Neural progenitor cell (in vitro differentiated cells): Measurements from ENCODE around the gene MED12L. TPM values are rescaled to one million over a fixed set of nuclear protein-coding genes. Genes with fewer than 3 reads are reported as not detected.

Experiments used
- DNase-seq: peaks from one replicate; pipeline ENCODE4 v3.0.0-alpha.2; 2016; ENCODE audit warnings: low spot score
- H2AFZ ChIP-seq: fragments of 200-600 bp; sonication (generic); replicated peaks from 2 replicates; pipeline ENCODE4 v1.6.1; 2016; ENCODE audit warnings: antibody characterized with exemption
- H3F3A ChIP-seq: fragments of 200-600 bp; sonication (generic); 2 replicates; pipeline ENCODE4 v1.6.1; 2016; ENCODE audit warnings: antibody characterized with exemption, low read depth
- H3K27ac ChIP-seq: fragments of 200-600 bp; sonication (generic); 2 replicates; pipeline ENCODE4 v1.5.1; 2016; ENCODE audit warnings: mild to moderate bottlenecking
- H3K27me3 ChIP-seq: fragments of 200-600 bp; sonication (generic); 2 replicates; pipeline ENCODE4 v1.6.1; 2016; ENCODE audit warnings: mild to moderate bottlenecking, moderate library complexity
- H3K36me3 ChIP-seq: fragments of 200-600 bp; sonication (generic); 2 replicates; pipeline ENCODE4 v1.5.1; 2016
- H3K4me1 ChIP-seq: fragments of 200-600 bp; sonication (generic); 2 replicates; pipeline ENCODE4 v1.6.1; 2016; ENCODE audit warnings: mixed run types
- H3K4me2 ChIP-seq: fragments of 200-600 bp; sonication (generic); 2 replicates; pipeline ENCODE4 v1.6.1; 2016
- H3K4me3 ChIP-seq: fragments of 200-600 bp; sonication (generic); 2 replicates; pipeline ENCODE4 v1.5.1; 2016
- H3K79me2 ChIP-seq: fragments of 200-600 bp; sonication (generic); 2 replicates; pipeline ENCODE4 v1.6.1; 2016; ENCODE audit warnings: low read depth
- H3K9ac ChIP-seq: fragments of 200-600 bp; sonication (generic); 2 replicates; pipeline ENCODE4 v1.6.1; 2016
- H3K9me3 ChIP-seq: fragments of 200-600 bp; sonication (generic); 2 replicates; pipeline ENCODE4 v1.5.1; 2016; ENCODE audit warnings: low read depth
- H4K20me1 ChIP-seq: fragments of 200-600 bp; sonication (generic); 2 replicates; pipeline ENCODE4 v1.6.1; 2016; ENCODE audit warnings: low read depth
- H3K27ac Mint-ChIP-seq: 3 replicates; pipeline ENCODE4 v1.8.0; 2021; ENCODE audit warnings: mixed read lengths
- H3K27me3 Mint-ChIP-seq: 2 replicates; pipeline ENCODE4 v1.8.0; 2022; ENCODE audit warnings: low read depth, mild to moderate bottlenecking, inconsistent platforms, moderate library complexity, mixed read lengths; ENCODE audit not compliant: insufficient read depth
- H3K36me3 Mint-ChIP-seq: 3 replicates; pipeline ENCODE4 v1.8.0; 2021; ENCODE audit warnings: mixed read lengths
- H3K4me1 Mint-ChIP-seq: 3 replicates; pipeline ENCODE4 v1.8.0; 2021; ENCODE audit warnings: mixed read lengths
- H3K4me3 Mint-ChIP-seq: 3 replicates; pipeline ENCODE4 v1.8.0; 2021; ENCODE audit warnings: mild to moderate bottlenecking, moderate library complexity, mixed read lengths
- H3K9me3 Mint-ChIP-seq: 3 replicates; pipeline ENCODE4 v1.8.0; 2020; ENCODE audit warnings: mixed read lengths
- CTCF ChIP-seq: fragments of 200-600 bp; sonication (generic); IDR thresholded peaks from 2 replicates; pipeline ENCODE4 v1.5.1; 2017; ENCODE audit warnings: antibody characterized with exemption, mild to moderate bottlenecking
- EZH2 ChIP-seq: fragments of 200-600 bp; sonication (generic); IDR thresholded peaks from 2 replicates; pipeline ENCODE4 v1.6.1; 2017; ENCODE audit warnings: antibody characterized with exemption, mild to moderate bottlenecking, moderate library complexity
- EZH2phosphoT487 ChIP-seq: fragments of 200-600 bp; sonication (generic); IDR thresholded peaks from 2 replicates; pipeline ENCODE4 v1.6.1; 2017; ENCODE audit warnings: antibody characterized with exemption
- total RNA-seq: library from RNA; depleted of rRNA; stranded (reverse); fragments of >200 nt; gene quantifications from 2 replicates; pipeline ENCODE4 v1.2.3, GENCODE V29; 2015; ENCODE audit warnings: low replicate concordance

The MED12L gene
- total RNA-seq, 1 donor from 2014 or later, result 16.5 TPM

- no peaks in the 10 kb centered on the region for H3K36me3 ChIP-seq
- Mint-ChIP-seq H3K27ac (no peak overlapping the region), H3K4me3 (no peak overlapping the region), H3K9me3 (no peaks in the 10 kb centered on the region), H3K36me3 (no peaks in the 10 kb centered on the region), H3K4me1 (no peaks in the 10 kb centered on the region), H3K27me3 (no peaks in the 10 kb centered on the region)
- H3K27ac ChIP-seq, result no peak overlapping the region
- H3K9ac ChIP-seq, result no peak overlapping the region
- H3K79me2 ChIP-seq, result no peaks in the 10 kb centered on the region
- H3K4me3 ChIP-seq, result no peak overlapping the region
- DNase-seq, result no peak
- H3K27me3 ChIP-seq, result no peaks in the 10 kb centered on the region
- H3K9me3 ChIP-seq, result no peaks in the 10 kb centered on the region
- H2AFZ ChIP-seq, result no peak overlapping the region
- H3K4me2 ChIP-seq, result no peak overlapping the region
- no peaks in the 10 kb centered on the region for H3F3A ChIP-seq
- H3K4me1 ChIP-seq, result no peaks in the 10 kb centered on the region
- no peaks in the 10 kb centered on the region for H4K20me1 ChIP-seq
- no peak for TF ChIP-seq EZH2phosphoT487
- no peak for TF ChIP-seq EZH2
These were observed 360.0 kb downstream of the MED12L start for GRCh38 chr3:151445273-151446001.

- Histone ChIP-seq H3K27ac (no peak overlapping the region), H3K4me2 (no peak overlapping the region), H2AFZ (no peak overlapping the region), H3K79me2 (no peaks in the 10 kb centered on the region), H3F3A (no peaks in the 10 kb centered on the region), H3K27me3 (no peaks in the 10 kb centered on the region), H3K4me3 (no peak overlapping the region), H3K4me1 (no peaks in the 10 kb centered on the region), H3K9ac (no peak overlapping the region), H3K9me3 (no peaks in the 10 kb centered on the region), H4K20me1 (no peaks in the 10 kb centered on the region), H3K36me3 (no peaks in the 10 kb centered on the region)
- Mint-ChIP-seq H3K9me3 (no peaks in the 10 kb centered on the region), H3K4me3 (no peak overlapping the region), H3K27ac (no peak overlapping the region), H3K36me3 (no peaks in the 10 kb centered on the region), H3K27me3 (no peaks in the 10 kb centered on the region), H3K4me1 (no peaks in the 10 kb centered on the region)
- TF ChIP-seq EZH2 (no peak), EZH2phosphoT487 (no peak)
- DNase-seq, result no peak
These were observed 360.5 kb downstream of the MED12L start for GRCh38 chr3:151446002-151446340.

GRCh38 chr3:151452368-151452767, 366.9 kb downstream of the MED12L start:
- H3K9me3 ChIP-seq, result no peaks in the 10 kb centered on the region
- no peaks in the 10 kb centered on the region for H3K27me3 ChIP-seq
- H3K27ac ChIP-seq, result no peak overlapping the region
- H3K4me3 Mint-ChIP-seq, result no peak overlapping the region
- H3K4me1 Mint-ChIP-seq, result no peaks in the 10 kb centered on the region
- H3K4me1 ChIP-seq, result no peaks in the 10 kb centered on the region
- H3K4me3 ChIP-seq, result no peak overlapping the region
- no peak overlapping the region for H3K4me2 ChIP-seq
- H2AFZ ChIP-seq, result no peak overlapping the region
- H4K20me1 ChIP-seq, result no peaks in the 10 kb centered on the region
- no peak overlapping the region for H3K27ac Mint-ChIP-seq
- H3K36me3 Mint-ChIP-seq, result no peaks in the 10 kb centered on the region
- no peak overlapping the region for H3K9ac ChIP-seq
- no peaks in the 10 kb centered on the region for H3K27me3 Mint-ChIP-seq
- no peak for DNase-seq
- no peaks in the 10 kb centered on the region for H3K9me3 Mint-ChIP-seq
- H3K79me2 ChIP-seq, result no peaks in the 10 kb centered on the region
- H3F3A ChIP-seq, result no peaks in the 10 kb centered on the region
- no peak for TF ChIP-seq CTCF
- no peak for TF ChIP-seq EZH2
- TF ChIP-seq EZH2phosphoT487, result no peak
- no peaks in the 10 kb centered on the region for H3K36me3 ChIP-seq

GRCh38 chr3:151452841-151453240, 367.4 kb downstream of the MED12L start:
- H4K20me1 ChIP-seq, result no peaks in the 10 kb centered on the region
- H3K4me1 Mint-ChIP-seq, result no peaks in the 10 kb centered on the region
- no peaks in the 10 kb centered on the region for H3K9me3 Mint-ChIP-seq
- H3K4me1 ChIP-seq, result no peaks in the 10 kb centered on the region
- H2AFZ ChIP-seq, result no peak overlapping the region
- TF ChIP-seq EZH2phosphoT487, result no peak
- TF ChIP-seq CTCF, result no peak
- no peak for TF ChIP-seq EZH2
- H3K9me3 ChIP-seq, result no peaks in the 10 kb centered on the region
- no peaks in the 10 kb centered on the region for H3K27me3 Mint-ChIP-seq
- DNase-seq, result no peak
- no peaks in the 10 kb centered on the region for H3F3A ChIP-seq
- no peak overlapping the region for H3K4me2 ChIP-seq
- no peaks in the 10 kb centered on the region for H3K79me2 ChIP-seq
- no peak overlapping the region for H3K4me3 Mint-ChIP-seq
- H3K27ac Mint-ChIP-seq, result no peak overlapping the region
- no peaks in the 10 kb centered on the region for H3K36me3 Mint-ChIP-seq
- H3K9ac ChIP-seq, result no peak overlapping the region
- H3K4me3 ChIP-seq, result no peak overlapping the region
- no peak overlapping the region for H3K27ac ChIP-seq
- no peaks in the 10 kb centered on the region for H3K27me3 ChIP-seq
- H3K36me3 ChIP-seq, result no peaks in the 10 kb centered on the region
